Activated CD4-positive, CD25-positive, alpha-beta regulatory T cell treated with anti-CD3 and anti-CD28 coated beads, Interleukin-2, amount 50 U/mL, for 24 hours (primary cell): ENCODE measurements around the gene MYOM3.

Experiments used
- ATAC-seq, 2 donors: fragments of 150-1000 bp; cut with Tn5 transposase; one replicate each; pipeline ENCODE4 v1.10.0; 2021; ENCODE audit warnings: mild to moderate bottlenecking in 1 of 2, moderate library complexity in 1 of 2

Gene MYOM3

GRCh38 chr1:24111996-24112779 is at the start of gene MYOM3:
MYOM3 (minus strand) TSS chr1:24112135; CDS start chr1:24108636, 3,499 bp downstream.
- peak; percentile 78 to 79 for ATAC-seq

GRCh38 chr1:24161270-24161669 is 49.3 kb upstream of the MYOM3 start:
- ATAC-seq, result no peak

- no peak for ATAC-seq
These were observed 47.4 kb upstream of the MYOM3 start for GRCh38 chr1:24159366-24159765.

GRCh38 chr1:24157918-24158481 is 46.1 kb upstream of the MYOM3 start:
- no peak for ATAC-seq

- ATAC-seq, result no peak
These were observed 44.8 kb upstream of the MYOM3 start for GRCh38 chr1:24156542-24157260.

- no peak for ATAC-seq
These were observed 43.3 kb upstream of the MYOM3 start for GRCh38 chr1:24155011-24155782.

- ATAC-seq, result no peak
These were observed 42.3 kb upstream of the MYOM3 start for GRCh38 chr1:24154215-24154614.

- ATAC-seq, result no peak
These were observed 40.9 kb upstream of the MYOM3 start for GRCh38 chr1:24152631-24153494.

- no peak for ATAC-seq
These were observed 39.2 kb upstream of the MYOM3 start for GRCh38 chr1:24151175-24151533.

- ATAC-seq, result peak; percentile 83 to 86
These were observed 38.6 kb upstream of the MYOM3 start for GRCh38 chr1:24150234-24151174.

GRCh38 chr1:24149866-24150233 is 37.9 kb upstream of the MYOM3 start:
- ATAC-seq, result peak; percentile 91 to 95

- ATAC-seq, result no peak
These were observed 35.9 kb upstream of the MYOM3 start for GRCh38 chr1:24147816-24148215.

- no peak for ATAC-seq
These were observed 35.3 kb upstream of the MYOM3 start for GRCh38 chr1:24147194-24147593.

- ATAC-seq, result no peak
These were observed 30.9 kb upstream of the MYOM3 start, which contains the start of gene IL22RA1 for GRCh38 chr1:24142546-24143534. IL22RA1 (minus strand) TSS chr1:24143140; CDS start chr1:24143082, 58 bp downstream.

- no peak for ATAC-seq
These were observed 29.5 kb upstream of the MYOM3 start for GRCh38 chr1:24141311-24141997.

GRCh38 chr1:24140741-24141181 is 28.8 kb upstream of the MYOM3 start:
- ATAC-seq, result no peak

GRCh38 chr1:24139841-24140425 is 28.0 kb upstream of the MYOM3 start:
- no peak for ATAC-seq

GRCh38 chr1:24139222-24139489 is 27.2 kb upstream of the MYOM3 start:
- no peak for ATAC-seq
